ENCODE data around the gene CNGA1.
"Not testable (repeated sequence)": the region's sequence is repeated elsewhere in the genome, so short reads cannot be mapped to it uniquely, and the experiment has no call there.

CNGA1 gene

DNA sequence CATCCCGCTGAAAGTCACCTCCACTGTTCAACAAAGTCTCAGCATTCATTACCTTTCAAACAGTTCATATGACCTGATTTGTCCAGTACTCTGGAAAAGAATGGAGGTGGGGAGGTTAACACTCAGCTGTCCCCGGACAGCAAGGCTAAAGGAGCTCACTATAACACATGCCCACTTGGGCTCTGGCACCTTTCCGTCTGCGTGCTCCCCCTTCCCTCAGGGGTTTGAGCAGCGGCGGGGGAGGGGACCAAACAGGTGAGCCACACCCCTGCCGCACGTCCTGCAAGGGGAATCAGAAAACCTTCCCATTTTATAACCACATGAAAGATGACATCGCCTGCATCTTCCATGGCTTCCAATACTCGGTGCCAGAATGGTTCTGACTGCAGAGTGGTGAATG is 62.2 kb downstream of the CNGA1 start:
- no peak for DNase-seq

DNA sequence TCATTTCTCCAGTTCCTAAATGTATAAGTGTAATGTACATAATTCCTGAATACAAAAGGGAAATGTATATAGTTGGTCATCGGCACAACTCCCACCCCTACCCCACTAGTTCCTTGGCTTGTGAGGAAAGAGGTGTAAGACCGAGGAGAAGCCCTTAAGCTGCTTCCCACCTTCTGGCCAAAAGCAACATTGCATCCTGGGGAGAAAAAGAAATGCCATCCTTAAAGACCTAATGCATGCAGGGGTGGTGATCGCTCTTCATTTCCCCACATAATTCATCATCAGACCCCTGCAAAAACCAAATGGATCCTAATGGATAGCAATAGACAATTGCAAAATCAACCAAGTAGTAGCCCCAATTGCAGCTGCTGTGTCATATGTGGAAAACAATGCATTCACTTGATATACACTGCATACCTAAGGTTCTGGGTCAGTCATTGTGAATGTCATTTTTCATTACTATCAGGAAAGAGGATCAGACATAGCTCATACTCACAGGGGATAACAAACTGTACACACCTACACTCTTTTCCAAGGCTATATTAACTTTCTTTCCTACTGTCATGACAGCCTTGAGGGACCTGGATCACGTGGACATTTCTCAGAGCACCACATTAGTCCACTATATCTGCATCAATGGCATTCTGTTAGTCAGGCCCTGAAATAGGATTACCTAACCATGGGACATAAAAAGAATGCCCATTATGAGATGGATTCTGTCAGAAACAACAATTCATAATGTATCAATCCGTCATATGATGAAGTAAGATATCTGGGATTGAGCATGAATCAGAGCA is 70.4 kb downstream of the CNGA1 start:
- no peak for DNase-seq

GRCh38 chr4:47942081-47942819 is 74.2 kb downstream of the CNGA1 start:
- no peak for DNase-seq

- no peak for DNase-seq
Observed at GRCh38 chr4:47939456-47939855, 77.0 kb downstream of the CNGA1 start.

GRCh38 chr4:47936336-47936735 is 80.1 kb downstream of the CNGA1 start:
- DNase-seq: no peak

DNA sequence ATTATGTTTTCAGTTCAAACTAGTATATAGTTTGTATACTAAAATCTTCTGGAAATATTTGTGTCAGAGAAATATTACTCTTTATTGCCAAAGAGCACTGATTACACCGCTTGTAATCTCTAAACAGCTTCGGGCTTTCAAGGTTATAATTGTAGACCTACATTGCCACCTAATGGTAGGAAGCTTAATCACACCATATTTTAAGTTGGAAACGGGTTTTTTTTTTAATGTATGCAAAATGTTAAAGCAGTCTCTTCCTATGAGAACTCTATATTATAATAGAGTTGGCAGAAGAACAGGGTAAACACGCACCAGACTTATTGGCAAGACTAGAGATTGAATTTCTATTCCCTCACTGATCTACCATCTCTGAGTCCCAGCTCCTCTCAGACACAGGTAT is 82.6 kb downstream of the CNGA1 start:
- DNase-seq: no peak

GRCh38 chr4:47930971-47931804 is 85.3 kb downstream of the CNGA1 start:
- DNase-seq: no peak

GRCh38 chr4:47929682-47930201 is 86.7 kb downstream of the CNGA1 start:
- no peak for DNase-seq

DNA sequence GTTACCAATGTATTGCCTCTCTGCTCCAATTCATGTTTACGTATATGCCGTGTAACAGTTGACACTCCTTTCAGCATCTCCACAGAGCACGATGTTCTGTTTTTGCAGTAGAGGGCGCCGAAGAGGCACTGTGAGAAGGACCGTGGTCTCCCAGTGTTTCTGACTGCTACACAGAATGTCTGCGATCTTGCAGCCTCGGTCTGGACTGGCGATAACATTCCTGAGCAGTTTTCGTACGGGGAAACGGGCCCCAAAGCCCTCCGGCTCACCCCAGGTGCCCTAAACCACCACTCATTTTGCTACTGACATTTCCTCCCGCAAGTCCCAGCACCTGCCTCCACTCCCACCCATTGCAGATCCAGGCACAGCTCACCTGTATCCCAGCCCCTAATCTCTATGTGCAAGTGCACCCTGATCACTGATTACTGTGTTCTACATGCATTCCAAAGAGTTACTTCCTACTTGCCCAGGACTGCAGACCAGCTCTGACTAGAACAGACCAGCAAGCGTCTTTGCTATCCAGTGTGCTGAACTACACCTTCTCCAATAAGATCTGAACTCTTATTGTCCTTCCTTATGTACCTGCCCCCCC is 89.7 kb downstream of the CNGA1 start:
- no peak for DNase-seq

GRCh38 chr4:47923261-47923608 is 93.2 kb downstream of the CNGA1 start:
- DNase-seq: not testable (repeated sequence)

- not testable (repeated sequence) for DNase-seq
Observed at GRCh38 chr4:47922436-47923260, 93.8 kb downstream of the CNGA1 start.

DNA sequence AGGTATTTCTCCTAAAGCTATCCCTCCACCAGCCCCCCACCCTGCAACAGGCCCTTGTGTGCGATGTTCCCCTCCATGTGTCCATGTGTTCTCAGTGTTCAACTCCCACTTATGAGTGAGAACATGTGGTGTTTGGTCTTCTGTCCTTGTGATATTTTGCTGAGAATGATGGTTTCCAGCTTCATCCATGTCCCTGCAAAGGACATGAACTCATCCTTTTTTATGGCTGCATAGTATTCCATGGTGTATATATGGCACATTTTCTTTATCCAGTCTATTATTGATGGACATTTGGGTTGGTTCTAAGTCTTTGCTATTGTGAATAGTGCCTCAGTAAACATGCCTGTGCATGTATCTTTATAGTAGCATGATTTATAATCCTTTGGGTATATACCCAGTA is 99.3 kb downstream of the CNGA1 start:
- not testable (repeated sequence) for DNase-seq

DNA sequence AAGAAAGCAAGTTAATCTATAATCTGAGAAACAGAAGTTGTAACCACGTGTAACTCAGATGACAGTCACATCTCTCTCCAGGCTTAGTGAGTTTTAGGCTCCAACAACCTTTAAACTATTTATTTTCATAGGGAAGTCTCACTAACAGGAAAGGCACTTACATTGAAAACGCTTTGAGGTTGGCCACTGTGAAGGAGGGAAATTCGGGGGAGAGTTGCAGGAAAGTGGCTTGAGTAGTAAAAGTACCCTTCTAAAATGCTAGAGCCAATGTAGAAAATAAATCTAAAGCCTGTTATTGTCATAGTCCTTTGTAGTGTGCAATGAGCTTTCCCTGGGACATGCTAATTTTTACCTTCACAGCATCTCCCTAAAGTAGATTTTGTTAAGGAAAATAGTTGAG is 101.1 kb downstream of the CNGA1 start:
- no peak for DNase-seq

DNA sequence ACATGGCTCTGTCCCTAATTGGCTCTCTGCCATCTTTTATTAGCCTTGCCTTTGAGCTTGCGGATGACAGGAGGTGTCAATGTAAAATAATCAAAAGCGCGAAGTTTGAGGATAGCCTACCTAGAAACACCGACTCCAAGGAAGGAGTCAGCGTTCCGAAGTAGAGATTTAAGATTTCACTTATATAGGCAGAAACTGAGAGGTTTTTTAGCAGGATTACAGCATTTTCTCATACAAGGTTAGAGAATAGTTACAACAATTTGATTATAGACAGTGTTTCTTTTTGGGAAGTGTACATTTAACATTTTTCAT is 101.6 kb downstream of the CNGA1 start:
- no peak for DNase-seq

GRCh38 chr4:47914220-47914925 is 102.1 kb downstream of the CNGA1 start, which contains the start of gene NFXL1:
Gene NFXL1, minus strand, starts transcription at chr4:47914583. Its CDS starts 380 bp downstream, at chr4:47914203.
- DNase-seq: peak; percentile 64

DNA sequence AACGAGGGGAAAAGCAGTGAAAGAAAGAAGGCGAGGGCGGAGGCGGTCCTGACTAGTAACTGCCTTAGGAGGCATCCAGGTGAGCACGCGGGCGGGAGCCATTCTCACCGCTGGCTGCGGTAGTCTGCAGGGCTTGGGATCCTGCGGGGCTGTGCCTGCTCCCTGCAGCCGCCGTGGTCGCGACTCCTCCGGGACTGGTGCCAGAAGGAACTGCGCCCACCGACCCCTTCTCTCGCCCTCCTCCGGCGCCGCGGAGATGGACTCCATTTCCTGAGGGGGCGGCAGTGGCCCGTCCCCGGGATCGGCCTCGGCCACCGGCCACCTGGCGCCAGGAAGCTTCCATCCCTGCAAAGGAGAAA is 102.6 kb downstream of the CNGA1 start:
- no peak for DNase-seq

DNA sequence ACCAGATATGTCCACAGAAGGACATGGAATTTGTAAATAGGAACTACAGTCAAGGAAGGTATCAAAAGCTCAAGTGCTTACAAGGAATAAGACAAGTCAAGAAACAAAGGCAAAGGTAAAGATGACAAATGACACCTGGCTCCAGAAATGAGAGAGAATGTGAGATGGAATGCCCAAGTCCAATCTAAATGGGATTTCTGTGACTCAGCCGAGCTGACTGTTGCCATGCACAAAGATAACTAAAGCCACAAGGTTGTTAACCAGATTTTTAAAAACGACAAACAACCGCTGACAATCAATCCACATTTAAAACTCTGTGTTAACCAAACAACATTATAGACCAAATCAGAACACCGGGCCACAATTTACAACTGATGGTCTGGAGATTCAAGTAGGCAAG is 103.2 kb downstream of the CNGA1 start:
- DNase-seq: no peak

- no peak for DNase-seq
Observed at GRCh38 chr4:47907089-47907646, 109.3 kb downstream of the CNGA1 start.

- DNase-seq: no peak
Observed at GRCh38 chr4:47899639-47900038, 116.8 kb downstream of the CNGA1 start.

DNA sequence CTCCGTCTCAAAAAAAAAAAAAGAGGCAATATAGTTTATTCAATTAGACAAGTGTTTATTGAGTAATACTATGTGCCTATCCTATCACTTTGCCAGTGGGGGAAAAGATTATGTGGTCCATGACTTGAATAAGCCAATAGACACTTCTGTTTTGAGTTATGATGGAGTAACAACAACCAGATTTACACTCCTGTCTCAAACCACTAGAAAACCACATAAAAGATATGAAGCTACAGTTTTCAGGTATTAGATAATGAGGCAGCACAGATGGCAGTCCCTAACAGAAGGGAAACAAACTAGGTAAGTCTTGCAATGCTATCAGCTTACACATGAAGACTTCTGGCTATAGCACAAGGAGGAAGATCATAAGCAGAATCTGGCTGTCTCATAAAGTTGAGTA is 124.6 kb downstream of the CNGA1 start:
- DNase-seq: no peak

Data from cortex of kidney (tissue), 1 donor.